H1 (cell line): ENCODE data around the gene C22orf31. TPM values are rescaled to one million over a fixed set of nuclear protein-coding genes. Genes with fewer than 3 reads are reported as not detected.

Source experiments
- ASH2L ChIP-seq: fragments of 200-600, 300-600 bp; sonication (generic); IDR thresholded peaks from one replicate; pipeline ENCODE4 v1.7.1; 2017; ENCODE audit warnings: low read length
- CEBPB ChIP-seq: IDR thresholded peaks from 2 replicates; pipeline ENCODE4 v1.6.1; 2012; ENCODE audit warnings: low read depth, low read length
- E2F6 ChIP-seq: IDR thresholded peaks from 2 replicates; pipeline ENCODE4 v1.6.1; 2012; ENCODE audit warnings: inconsistent platforms
- MAX ChIP-seq: IDR thresholded peaks from 2 replicates; pipeline ENCODE4 v1.6.1; 2012; ENCODE audit warnings: inconsistent platforms
- NANOG ChIP-seq: IDR thresholded peaks from 2 replicates; pipeline ENCODE4 v1.6.1; 2011; ENCODE audit warnings: low read length, low read depth, mild to moderate bottlenecking, inconsistent platforms; ENCODE audit not compliant: insufficient read depth, poor library complexity, severe bottlenecking
- POU5F1 ChIP-seq: IDR thresholded peaks from 2 replicates; pipeline ENCODE4 v1.6.1; 2011; ENCODE audit warnings: low read depth, mild to moderate bottlenecking, low read length, moderate library complexity
- RXRA ChIP-seq: IDR thresholded peaks from 2 replicates; pipeline ENCODE4 v1.6.1; 2011; ENCODE audit warnings: low read depth, mild to moderate bottlenecking, low read length, moderate library complexity; ENCODE audit not compliant: insufficient read depth
- SIN3A ChIP-seq, 2 experiments: IDR thresholded peaks in 1 of 2; conservative IDR thresholded peaks in 1 of 2; 2 replicates each; pipeline ENCODE4 v1.6.1; 2011 to 2012; ENCODE audit warnings: low read length in 2 of 2, improper control_type of control experiment in 1 of 2, low read depth in 1 of 2, mild to moderate bottlenecking in 1 of 2
- SP2 ChIP-seq: IDR thresholded peaks from 2 replicates; pipeline ENCODE4 v1.6.1; 2012; ENCODE audit warnings: mild to moderate bottlenecking, low read length, inconsistent platforms
- SUZ12 ChIP-seq: fragments of 200-600 bp; sonication (generic); IDR thresholded peaks from 2 replicates; pipeline ENCODE4 v1.6.1; 2012; ENCODE audit warnings: mild to moderate bottlenecking, inconsistent platforms, low read length, moderate library complexity, mixed read lengths
- YY1 ChIP-seq: IDR thresholded peaks from 2 replicates; pipeline ENCODE4 v1.6.1; 2011; ENCODE audit warnings: low read depth, mild to moderate bottlenecking, low read length
- polyA plus RNA-seq, 7 experiments: library from polyadenylated mRNA; depleted of rRNA in 3 of 7; stranded (reverse) in 5 of 7; unstranded in 2 of 7; fragments of >200 nt in 5 of 7; fragments of 200-250 nt in 2 of 7; gene quantifications; 1 replicate in 5 of 7; 2 replicates in 1 of 7; 4 replicates in 1 of 7; pipeline versions ENCODE4 v1.2.1 to v1.2.3, GENCODE V29; 2011 to 2013; ENCODE audit warnings: missing spikeins in 2 of 7, mixed read lengths in 2 of 7
- total RNA-seq: library from RNA; stranded (reverse); fragmentation: NEBNext Ultra II Directional; extraction: Animal tissue kit (Norgen Biotek cat#: 25700); gene quantifications from 2 replicates; pipeline ENCODE4 v1.2.1, GENCODE V29; 2021

Gene C22orf31
- total and polyA plus RNA-seq, 2 of the 8 experiments (the other 6 are each of a cell fraction or from before 2014, with no cell fraction given) = not detected

GRCh38 chr22:29030618-29031226 lies 30.9 kb downstream of the C22orf31 start (continued):
- TF ChIP-seq NANOG = peak; percentile 2
- peak; percentile 79 for TF ChIP-seq ASH2L
- no peak for TF ChIP-seq POU5F1
- TF ChIP-seq SP2 = no peak
- TF ChIP-seq YY1 = no peak
- no peak for TF ChIP-seq E2F6
- TF ChIP-seq MAX = no peak
- TF ChIP-seq RXRA = no peak
- no peak for TF ChIP-seq SIN3A (conservative IDR thresholded peaks at IDR 0.05 in 1 of 2, IDR thresholded peaks at IDR 0.05 in 1 of 2; ENCODE audit: low read depth in 1 of 2, low read length in 2 of 2)
- no peak for TF ChIP-seq CEBPB
- no peak for TF ChIP-seq SUZ12
